NCI-H226 (cell line): ENCODE measurements around the gene IL4R.
"Not testable (repeated sequence)": the region's sequence is repeated elsewhere in the genome, so short reads cannot be mapped to it uniquely, and the experiment has no call there.

Source experiments
- DNase-seq: peaks from one replicate; pipeline ENCODE4 v3.0.0-alpha.2; 2015

IL4R gene

GRCh38 chr16:27385398-27385797 lies 71.6 kb downstream of the IL4R start:
- no peak for DNase-seq

- DNase-seq = no peak
Measured at GRCh38 chr16:27386674-27387073, 72.9 kb downstream of the IL4R start.

DNA sequence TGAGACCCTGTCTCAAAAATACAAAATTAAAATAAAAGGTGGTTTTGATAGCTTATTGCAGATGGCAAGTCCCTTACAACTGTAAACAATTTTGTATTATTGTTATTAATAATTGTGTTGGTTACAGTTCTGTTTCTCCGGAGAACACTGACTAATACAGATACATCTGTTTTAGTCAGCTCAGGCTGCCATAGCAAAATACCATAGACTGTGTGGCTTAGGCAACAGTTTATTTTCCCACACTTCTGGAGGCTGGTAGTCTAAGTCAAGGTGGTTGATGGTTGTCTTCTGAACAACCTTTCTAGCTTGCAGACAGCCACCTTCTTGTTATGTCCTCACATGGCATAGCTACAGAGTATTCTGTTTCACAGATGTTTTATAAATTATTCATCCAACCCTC lies 74.0 kb downstream of the IL4R start:
- no peak for DNase-seq

- DNase-seq = no peak
Measured at GRCh38 chr16:27389272-27389961, 75.6 kb downstream of the IL4R start.

- DNase-seq = no peak
Measured at GRCh38 chr16:27390151-27390550, 76.4 kb downstream of the IL4R start.

- no peak for DNase-seq
Measured at GRCh38 chr16:27392671-27393070, 78.9 kb downstream of the IL4R start.

- no peak for DNase-seq
Measured at GRCh38 chr16:27394516-27394915, 80.7 kb downstream of the IL4R start.

- not testable (repeated sequence) for DNase-seq
Measured at GRCh38 chr16:27398341-27398893, 84.6 kb downstream of the IL4R start.

DNA sequence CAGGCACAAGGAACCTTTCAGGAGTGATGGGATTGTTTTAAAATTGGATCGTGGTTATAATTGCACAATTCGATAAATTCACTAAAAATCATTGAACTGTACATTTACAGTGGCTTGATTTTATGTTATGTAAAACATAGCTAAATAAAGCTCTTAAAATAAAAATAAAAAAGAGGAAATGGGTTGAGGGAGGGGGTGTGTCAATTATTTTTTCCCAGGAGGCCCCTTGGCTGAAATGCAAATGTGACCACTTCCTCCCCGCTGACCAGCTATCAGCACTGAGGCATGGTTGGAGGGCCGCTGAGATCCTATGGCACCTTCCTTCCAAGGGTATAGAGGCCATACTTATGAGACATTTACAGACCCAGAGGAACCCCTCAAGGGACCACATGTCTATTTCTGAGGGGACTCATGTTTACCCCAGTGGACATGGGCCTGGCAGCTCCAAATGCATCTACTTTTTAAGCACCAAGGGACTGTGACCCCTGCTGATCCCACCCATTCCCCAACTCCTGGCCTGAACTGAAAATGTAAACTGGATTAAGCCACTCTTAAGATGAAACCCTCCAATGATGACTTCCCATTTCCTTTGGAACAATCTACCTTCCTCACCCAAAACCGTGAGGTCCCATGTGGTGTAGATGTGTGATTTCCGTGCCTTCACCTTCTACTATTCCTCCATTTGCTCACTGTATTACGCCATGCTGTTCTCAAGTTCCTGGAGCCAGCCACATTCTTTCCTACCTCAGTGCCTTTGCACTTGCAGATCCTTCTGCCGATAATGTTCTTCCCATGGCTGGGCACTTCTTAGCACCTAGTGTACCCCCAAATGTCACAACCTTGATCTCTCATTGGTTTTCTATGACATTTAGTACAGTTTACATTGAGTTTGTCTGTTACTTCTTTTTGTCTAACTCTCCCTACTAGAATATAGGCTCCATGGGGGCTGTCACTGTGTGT lies 85.4 kb downstream of the IL4R start:
- DNase-seq = no peak

DNA sequence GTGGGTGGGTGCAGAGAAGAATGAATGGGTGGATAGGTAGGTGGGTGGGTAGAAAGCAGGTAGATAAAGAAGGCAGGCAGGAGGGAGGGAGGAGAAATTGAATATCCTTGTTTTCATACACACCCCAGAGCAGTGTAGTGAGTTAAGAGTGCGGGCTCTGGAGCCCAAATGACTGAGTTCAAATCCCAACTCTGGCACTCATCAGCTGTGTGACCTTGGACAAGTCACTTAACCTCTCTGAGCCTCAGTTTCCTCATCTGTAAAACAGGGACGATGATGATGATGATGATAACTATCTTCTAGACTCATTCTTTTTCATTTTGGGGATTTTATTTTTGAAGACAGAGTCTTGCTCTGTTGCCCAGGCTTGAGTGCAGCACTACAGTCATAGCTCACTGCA lies 86.2 kb downstream of the IL4R start:
- DNase-seq = no peak

- no peak for DNase-seq
Measured at GRCh38 chr16:27400751-27401620, 87.2 kb downstream of the IL4R start.

- peak; percentile 19 for DNase-seq
Measured at GRCh38 chr16:27401768-27402568, 88.2 kb downstream of the IL4R start, which contains the start of gene IL21R. TSS of gene IL21R (plus strand) at chr16:27402174. CDS start at chr16:27430072, 27,898 bp downstream.

- DNase-seq = no peak
Measured at GRCh38 chr16:27402569-27402963, 88.8 kb downstream of the IL4R start.

DNA sequence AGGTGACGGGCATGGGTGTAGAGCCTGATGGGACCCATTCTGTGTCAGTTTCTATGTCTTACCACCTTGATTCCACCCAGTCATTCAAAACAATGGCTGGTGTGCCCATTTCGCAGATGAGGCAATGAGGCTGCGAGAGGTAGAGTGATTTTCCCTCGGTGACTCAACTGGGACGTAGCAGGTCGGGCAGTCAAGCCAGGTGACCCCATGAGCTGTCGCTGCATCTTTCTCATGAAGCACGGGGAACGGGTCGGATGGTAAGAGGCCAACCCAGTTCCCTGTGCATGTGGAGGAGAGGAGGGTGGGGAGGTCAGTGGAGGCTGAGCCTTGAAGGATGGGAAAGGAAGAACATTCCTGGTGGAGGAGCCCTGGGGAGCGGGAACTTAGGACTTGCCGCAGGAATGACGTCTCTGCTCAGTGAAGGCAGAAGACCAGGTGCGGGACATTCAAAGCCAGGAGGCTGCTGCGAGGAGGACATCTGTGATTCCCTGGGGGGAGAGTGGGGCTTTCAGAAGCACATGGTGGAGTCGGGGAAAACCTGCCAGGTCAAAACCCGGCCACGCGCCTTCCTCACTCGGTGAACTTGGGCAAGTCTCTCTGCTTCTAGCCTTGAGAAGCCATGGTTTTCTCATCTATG lies 89.3 kb downstream of the IL4R start:
- no peak for DNase-seq

GRCh38 chr16:27403601-27403992 lies 89.8 kb downstream of the IL4R start:
- no peak for DNase-seq

DNA sequence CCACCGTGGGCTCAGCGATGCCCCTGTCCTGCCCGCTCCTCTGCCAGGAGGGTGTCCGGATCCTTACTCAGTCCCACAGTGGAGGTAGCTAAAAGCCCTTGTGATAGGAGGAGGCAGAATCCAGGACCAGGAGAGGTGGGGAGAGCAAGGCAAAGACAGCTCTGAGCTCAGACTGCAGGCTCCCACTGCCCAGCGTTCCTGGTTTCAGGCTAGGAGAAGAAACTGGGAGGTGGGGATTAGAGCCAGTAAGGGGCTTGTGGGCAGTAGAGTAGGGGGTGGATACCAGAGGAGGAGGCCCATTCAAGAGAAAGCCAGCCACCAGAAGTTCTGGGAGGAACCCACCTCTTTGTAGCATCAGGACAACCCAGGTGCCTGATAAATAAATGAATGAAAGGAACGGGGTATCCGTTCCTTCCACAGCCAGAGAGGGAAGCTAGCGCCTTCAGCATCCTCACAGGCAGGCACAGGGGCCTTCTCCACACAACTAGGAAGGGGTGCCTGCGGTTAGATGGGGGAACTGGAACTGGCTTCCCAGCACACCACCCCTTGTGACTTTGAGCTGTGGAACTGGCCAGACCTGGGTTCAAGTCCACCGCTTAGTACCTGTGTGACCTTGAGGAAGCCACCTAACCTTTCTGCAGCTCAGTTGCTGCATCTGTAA lies 90.5 kb downstream of the IL4R start:
- no peak for DNase-seq

DNA sequence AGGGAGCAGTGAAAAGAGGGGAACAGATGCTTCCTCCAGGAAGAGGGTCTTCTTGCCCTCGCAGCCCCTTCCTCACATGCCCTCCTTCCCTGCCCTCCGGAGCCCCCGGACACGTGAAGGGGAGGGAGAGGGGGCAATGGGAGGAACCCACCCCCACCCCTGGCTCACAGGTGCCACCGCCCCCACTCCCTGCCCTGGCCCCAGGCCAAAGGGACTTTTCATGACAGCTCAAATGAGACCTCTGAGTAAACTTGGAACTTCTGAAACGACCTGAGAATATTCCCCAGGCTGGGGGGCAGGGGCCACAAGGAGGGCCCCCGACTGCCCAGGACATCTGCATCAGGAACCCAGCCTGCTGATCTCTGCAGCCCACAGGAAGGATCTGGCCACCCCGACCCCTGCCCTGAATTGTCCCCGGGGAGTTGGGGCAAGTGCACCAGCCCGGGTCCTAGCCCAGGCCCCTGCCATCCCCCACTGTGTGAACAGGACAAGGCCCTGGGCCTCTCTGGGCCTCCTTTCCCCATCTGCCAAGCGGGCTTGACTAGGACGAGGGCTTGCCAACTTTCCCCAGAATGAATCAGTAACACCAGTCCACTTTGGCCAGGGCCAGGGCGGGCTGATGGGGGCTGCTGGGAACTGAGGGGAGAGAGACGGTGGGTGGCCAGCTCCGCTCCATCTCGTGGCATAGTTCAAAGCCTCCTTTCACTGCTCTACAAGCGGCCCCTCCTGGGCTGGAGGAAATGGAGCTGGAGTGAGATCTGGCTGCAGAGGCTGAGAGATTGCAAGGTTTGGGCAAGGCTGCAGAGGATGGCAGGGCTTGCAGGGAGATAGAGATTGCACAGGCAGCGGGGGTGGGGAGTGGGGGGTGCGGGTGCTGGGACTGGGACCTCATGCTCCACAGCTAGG lies 92.0 kb downstream of the IL4R start:
- DNase-seq = no peak

DNA sequence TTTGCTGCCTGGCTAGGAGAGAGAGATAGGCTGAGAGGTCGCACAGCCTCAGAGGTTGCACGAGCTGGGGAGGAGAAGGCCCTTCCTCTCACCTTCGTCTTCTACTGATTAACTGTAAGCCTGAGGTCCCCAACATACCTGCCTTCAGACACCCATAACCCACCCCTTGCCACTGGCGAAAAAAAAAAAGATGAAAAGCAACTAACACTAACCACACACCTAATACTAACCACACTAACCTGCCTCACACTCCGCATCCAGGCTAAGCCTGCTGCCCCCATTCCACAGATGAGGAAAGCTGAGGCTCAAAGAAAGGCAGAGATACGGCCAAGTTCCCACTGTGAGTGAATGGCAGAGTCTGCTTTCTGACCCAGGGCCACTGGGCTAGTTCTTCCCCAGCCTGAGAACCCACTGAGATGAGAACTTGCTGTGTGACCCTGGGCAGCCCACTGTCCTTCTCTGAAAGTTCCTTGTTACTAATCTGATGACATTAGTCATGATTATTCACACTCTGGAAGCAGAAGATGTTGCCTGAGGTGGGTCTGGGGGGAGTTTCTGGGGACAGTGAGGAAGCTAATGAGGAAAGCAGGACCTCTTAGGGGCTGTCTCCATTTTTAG lies 92.8 kb downstream of the IL4R start:
- no peak for DNase-seq

DNA sequence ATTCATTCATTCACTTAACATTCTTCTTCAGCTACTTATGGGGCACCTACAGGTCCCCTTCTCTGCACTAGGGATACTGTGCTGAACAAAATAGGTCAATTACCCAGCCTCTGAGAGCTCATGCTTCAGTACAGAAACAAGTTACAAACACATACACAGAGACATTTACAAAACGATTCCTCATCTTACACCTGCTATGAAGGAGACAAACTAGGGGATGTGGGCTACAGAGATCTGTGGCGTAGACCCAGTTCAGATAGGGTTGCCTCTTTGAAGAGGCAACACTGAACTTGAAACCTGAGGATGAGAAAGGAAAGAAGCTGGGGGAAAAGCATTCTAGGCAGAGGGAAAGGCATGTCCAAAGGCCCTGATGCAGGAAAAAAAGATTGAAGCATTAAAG lies 93.4 kb downstream of the IL4R start:
- no peak for DNase-seq
